ENCODE data around the gene C1QB. TPM values are rescaled to one million over a fixed set of nuclear protein-coding genes. Genes with fewer than 3 reads are reported as not detected.

The C1QB gene
- polyA plus RNA-seq, 1 donor (not counting 4 experiments of a cell fraction or from before 2014, with no cell fraction given): not detected

- dilution Hi-C loops (cut with MboI; ENCODE audit: extremely low pct_ligation_motif_present, low sequenced_read_pairs): no loop called here
- H3K9me1 ChIP-seq (ENCODE audit: control insufficient read depth, extremely low read depth, insufficient read depth, low read length): no peaks in the 10 kb centered on the region
- no peaks in the 10 kb centered on the region for H3K4me1 ChIP-seq (ENCODE audit: control insufficient read depth, extremely low read depth, insufficient read depth, low read length)
- H3K27ac ChIP-seq (ENCODE audit: control insufficient read depth, insufficient read depth, low read length): no peak within 1 kb of the TSS
- no peak within 1 kb of the TSS for H2AFZ ChIP-seq (ENCODE audit: control insufficient read depth, low read length)
- H3K4me3 ChIP-seq (ENCODE audit: control insufficient read depth in 2 of 3, extremely low read depth in 1 of 3, insufficient read depth in 2 of 3, low read depth in 1 of 3, low read length in 3 of 3): no peak within 1 kb of the TSS
- H3K9me3 ChIP-seq (ENCODE audit: control insufficient read depth, low read depth, low read length): no peaks in the 10 kb centered on the region
- TF ChIP-seq CTCF (optimal IDR thresholded peaks at IDR 0.05 in 1 of 3, IDR thresholded peaks at IDR 0.05 in 1 of 3, conservative IDR thresholded peaks at IDR 0.05 in 1 of 3; ENCODE audit: extremely low read depth in 1 of 3, insufficient read depth in 2 of 3, low read length in 3 of 3): no peak
- no peak for TF ChIP-seq EZH2 (IDR thresholded peaks at IDR 0.05; ENCODE audit: low read length)
- peaks cover 3% of the 10 kb centered on the region for H4K20me1 ChIP-seq (ENCODE audit: control insufficient read depth, extremely low read depth, insufficient read depth, low read length)
- DNase-seq (ENCODE audit: low read depth, low spot score) (no peak), FAIRE-seq (no peak)
- H3K4me2 ChIP-seq (ENCODE audit: control insufficient read depth, extremely low read depth, insufficient read depth, low read depth, low read length): no peak within 1 kb of the TSS
- no peaks in the 10 kb centered on the region for H3K79me2 ChIP-seq (ENCODE audit: control insufficient read depth, insufficient read depth, low read length)
- no peaks in the 10 kb centered on the region for H3K36me3 ChIP-seq (ENCODE audit: control insufficient read depth in 2 of 2, extremely low read depth in 1 of 2, insufficient read depth in 2 of 2, low read length in 2 of 2)
- H3K27me3 ChIP-seq (ENCODE audit: control insufficient read depth, extremely low read depth, insufficient read depth, low read length): no peaks in the 10 kb centered on the region
- H3K9ac ChIP-seq (ENCODE audit: control insufficient read depth, extremely low read depth, insufficient read depth, low read length): no peak within 1 kb of the TSS
Observed at GRCh38 chr1:22643381-22643780, 9.7 kb upstream of the C1QB start, which contains the start of gene C1QC. TSS of gene C1QC (plus strand) at chr1:22643633. CDS start at chr1:22644024, 391 bp downstream.

DNA sequence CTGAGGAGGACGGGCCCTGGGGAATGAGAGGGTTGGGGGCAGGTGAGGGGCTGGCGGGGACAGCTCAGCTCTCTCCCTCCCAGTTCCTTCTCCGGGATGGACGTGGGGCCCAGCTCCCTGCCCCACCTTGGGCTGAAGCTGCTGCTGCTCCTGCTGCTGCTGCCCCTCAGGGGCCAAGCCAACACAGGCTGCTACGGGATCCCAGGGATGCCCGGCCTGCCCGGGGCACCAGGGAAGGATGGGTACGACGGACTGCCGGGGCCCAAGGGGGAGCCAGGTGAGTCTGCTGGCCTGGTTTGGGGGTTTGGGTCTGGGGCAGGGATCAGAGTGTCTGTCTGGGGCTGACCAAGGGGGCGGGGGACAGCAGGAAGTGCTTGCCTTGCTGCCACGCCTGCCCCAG lies 9.1 kb upstream of the C1QB start:
- H3K27me3 ChIP-seq (ENCODE audit: control insufficient read depth, extremely low read depth, insufficient read depth, low read length): no peaks in the 10 kb centered on the region

More for the DNA sequence above, 9.1 kb upstream of the C1QB start:
- no peak for TF ChIP-seq EZH2 (IDR thresholded peaks at IDR 0.05; ENCODE audit: low read length)
- TF ChIP-seq CTCF (optimal IDR thresholded peaks at IDR 0.05 in 1 of 3, IDR thresholded peaks at IDR 0.05 in 1 of 3, conservative IDR thresholded peaks at IDR 0.05 in 1 of 3; ENCODE audit: extremely low read depth in 1 of 3, insufficient read depth in 2 of 3, low read length in 3 of 3): no peak
- DNase-seq (ENCODE audit: low read depth, low spot score) (no peak), FAIRE-seq (no peak)
- Histone ChIP-seq H3K9me1 (ENCODE audit: control insufficient read depth, extremely low read depth, insufficient read depth, low read length) (no peaks in the 10 kb centered on the region), H3K9ac (ENCODE audit: control insufficient read depth, extremely low read depth, insufficient read depth, low read length) (no peak overlapping the region), H3K4me3 (ENCODE audit: control insufficient read depth in 2 of 3, extremely low read depth in 1 of 3, insufficient read depth in 2 of 3, low read depth in 1 of 3, low read length in 3 of 3) (no peak overlapping the region), H3K27ac (ENCODE audit: control insufficient read depth, insufficient read depth, low read length) (no peak overlapping the region), H3K79me2 (ENCODE audit: control insufficient read depth, insufficient read depth, low read length) (no peaks in the 10 kb centered on the region), H4K20me1 (ENCODE audit: control insufficient read depth, extremely low read depth, insufficient read depth, low read length) (peaks cover 3% of the 10 kb centered on the region), H3K4me1 (ENCODE audit: control insufficient read depth, extremely low read depth, insufficient read depth, low read length) (no peaks in the 10 kb centered on the region), H2AFZ (ENCODE audit: control insufficient read depth, low read length) (no peak overlapping the region), H3K36me3 (ENCODE audit: control insufficient read depth in 2 of 2, extremely low read depth in 1 of 2, insufficient read depth in 2 of 2, low read length in 2 of 2) (no peaks in the 10 kb centered on the region), H3K9me3 (ENCODE audit: control insufficient read depth, low read depth, low read length) (no peaks in the 10 kb centered on the region), H3K4me2 (ENCODE audit: control insufficient read depth, extremely low read depth, insufficient read depth, low read depth, low read length) (no peak overlapping the region)
- dilution Hi-C loops (cut with MboI; ENCODE audit: extremely low pct_ligation_motif_present, low sequenced_read_pairs): no loop called here

All from keratinocyte (primary cell).